ENCODE results near the gene FNTB. TPM values are rescaled to one million over a fixed set of nuclear protein-coding genes. Genes with fewer than 3 reads are reported as not detected.

FNTB gene
- total and polyA plus RNA-seq, 2 of the 8 experiments (the other 6 are each of a cell fraction or from before 2014, with no cell fraction given), result 16.0 to 20.7 TPM

- H3K27me3 ChIP-seq (replicated peaks in 1 of 4; ENCODE audit: control insufficient read depth in 3 of 4, extremely low read depth in 1 of 4, insufficient read depth in 3 of 4, low read length in 3 of 4), result no peaks in the 10 kb centered on the region
- 86% methylated on average over 2 of the region's 2 CpGs; no CpG with 5 or more reads in 1 of the 2 experiments for WGBS, 2 experiments (ENCODE audit: extremely low coverage in 1 of 2, insufficient coverage in 1 of 2, insufficient read length in 1 of 2, insufficient replicate concordance in 2 of 2, low coverage in 1 of 2, low lambda C conversion rate in 2 of 2, missing lambda C conversion rate in 1 of 2)
- no peak overlapping the region for H3K18ac ChIP-seq (ENCODE audit: extremely low read depth, low read length)
- H2AFZ ChIP-seq (ENCODE audit: low read length), result no peak overlapping the region
- no peak overlapping the region for H2BK20ac ChIP-seq (ENCODE audit: low read length)
- no peaks in the 10 kb centered on the region; the same call in 1 of the 2 replicates for H3K79me1 ChIP-seq (ENCODE audit: low read depth, low read length)
- H3K4me3 ChIP-seq (ENCODE audit: extremely low read depth in 1 of 4, insufficient read depth in 2 of 4, low read depth in 3 of 4, low read length in 4 of 4), result no peak overlapping the region
- no peaks in the 10 kb centered on the region for H3K9me3 ChIP-seq (ENCODE audit: insufficient read depth in 2 of 2, low read depth in 1 of 2, low read length in 1 of 2)
- no peaks in the 10 kb centered on the region for H4K20me1 ChIP-seq (replicated peaks in 1 of 2; ENCODE audit: control insufficient read depth in 1 of 2, insufficient read depth in 2 of 2, low read length in 2 of 2)
- H2BK5ac ChIP-seq (ENCODE audit: low read depth, low read length), result no peak overlapping the region
- H3K23me2 ChIP-seq (ENCODE audit: low read depth, low read length), result no peaks in the 10 kb centered on the region; the same call in 1 of the 2 replicates
- no peaks in the 10 kb centered on the region for H3K36me3 ChIP-seq (ENCODE audit: control insufficient read depth in 2 of 4, insufficient read depth in 4 of 4, low read length in 3 of 4)
- H4K91ac ChIP-seq (replicated peaks; ENCODE audit: insufficient read length, low read length), result no peak overlapping the region
- H3K27ac ChIP-seq (ENCODE audit: low read depth, low read length), result no peak overlapping the region
- no peak overlapping the region for H3K23ac ChIP-seq (ENCODE audit: insufficient read length)
- H3K4me1 ChIP-seq (replicated peaks in 1 of 4; ENCODE audit: control insufficient read depth in 3 of 4, insufficient read depth in 4 of 4, low read length in 3 of 4), result peaks cover 0 to 4% (median 0%) of the 10 kb centered on the region in 4 experiments; a peak in 4 of 7 replicates
- H4K5ac ChIP-seq (ENCODE audit: insufficient read length, low read depth, low read length), result no peak overlapping the region
- no peak overlapping the region for H2BK120ac ChIP-seq (replicated peaks; ENCODE audit: low read depth, low read length)
- no peak for FAIRE-seq
- H2BK15ac ChIP-seq (ENCODE audit: low read length), result no peak overlapping the region
- POLR2A ChIA-PET (ENCODE audit: partially characterized antibody), result interaction anchor here (1.4 kb wide), 1 partner anchor 17 kb away, joined by 5 read pairs; the partner anchor contains the start of gene FNTB
- no peak overlapping the region for H3K14ac ChIP-seq (ENCODE audit: insufficient read length)
- TF ChIP-seq TBP (IDR thresholded peaks at IDR 0.05; ENCODE audit: low read depth, low read length) (no peak), CBX8 (IDR thresholded peaks at IDR 0.05; ENCODE audit: borderline replicate concordance, low read depth, low read length) (no peak), SRF (IDR thresholded peaks at IDR 0.05; ENCODE audit: low read depth, low read length) (no peak), TAF7 (optimal IDR thresholded peaks at IDR 0.05; ENCODE audit: borderline replicate concordance, low read depth, low read length) (no peak)
- H3K4me2 ChIP-seq (ENCODE audit: insufficient read depth in 1 of 2, low read depth in 2 of 2, low read length in 2 of 2), result no peak overlapping the region
- no peaks in the 10 kb centered on the region; a peak in 1 of 4 replicates for H3K79me2 ChIP-seq (ENCODE audit: control insufficient read depth in 1 of 2, insufficient read depth in 2 of 2, low read length in 2 of 2)
- no peak overlapping the region for H3K9ac ChIP-seq (replicated peaks in 1 of 4; ENCODE audit: extremely low read depth in 1 of 4, low read depth in 3 of 4, low read length in 3 of 4)
- H4K8ac ChIP-seq (ENCODE audit: extremely low read depth, insufficient read depth, low read length), result no peak overlapping the region
- no peak overlapping the region for H2AK5ac ChIP-seq (ENCODE audit: low read depth, low read length)
- H2BK12ac ChIP-seq (ENCODE audit: low read depth, low read length), result no peak overlapping the region
- CTCF ChIA-PET (ENCODE audit: partially characterized antibody), result interaction anchor here (1.0 to 4.9 kb wide), 3 partner anchors 8 to 203 kb away, joined by 3 to 21 read pairs (median 4); no protein-coding TSS in a partner anchor
- H3K56ac ChIP-seq (replicated peaks; ENCODE audit: insufficient read length, low read depth, low read length), result no peak overlapping the region
- no peak for DNase-seq (ENCODE audit: low read depth in 1 of 2, low spot score in 2 of 2)
- H3K4ac ChIP-seq (replicated peaks; ENCODE audit: insufficient read length, low read depth, low read length), result no peak overlapping the region
Observed at GRCh38 chr14:65003394-65003793, 16.7 kb downstream of the FNTB start.
